GM12878 (cell line): ENCODE results near the gene ISM1. TPM values are rescaled to one million over a fixed set of nuclear protein-coding genes. Genes with fewer than 3 reads are reported as not detected.

ENCODE experiments used
- ATAC-seq: fragments of 200-7000 bp; cut with Tn5 transposase; 3 replicates; pipeline ENCODE4 v1.9.1; 2020; ENCODE audit warnings: mild to moderate bottlenecking, moderate library complexity
- BruUV-seq: library from RNA; stranded (reverse); fragments of 400-500 nt; replicated peaks from 2 replicates; lab custom pipeline; 2021; lab: Mats Ljungman, UMichigan
- CTCF ChIA-PET: fragments of 300-600 bp; sonication (Branson Sonifier 250); formaldehyde crosslinking; extraction: SDS; loops from one replicate; lab custom pipeline; 2021; ENCODE audit warnings: inconsistent platforms; lab: Yijun Ruan, JAX
- POLR2A ChIA-PET: fragments of 350-600 bp; formaldehyde crosslinking; extraction: SDS; loops from one replicate; lab custom pipeline; 2021; ENCODE audit warnings: inconsistent platforms; lab: Charles Lee
- RAD21 ChIA-PET: fragments of 300-600 bp; sonication (Branson Sonifier 250); formaldehyde crosslinking; loops from one replicate; lab custom pipeline; 2023; ENCODE audit warnings: antibody characterized with exemption; ENCODE audit not compliant: unreplicated experiment; lab: Charles Lee
- SMC1A ChIA-PET: fragments of 300-600 bp; sonication (Branson Sonifier 250); formaldehyde crosslinking; loops from one replicate; lab custom pipeline; 2023; ENCODE audit not compliant: unreplicated experiment, uncharacterized antibody; lab: Charles Lee
- DNase-seq: peaks from one replicate; pipeline ENCODE4 v3.0.0-alpha.2; 2011; ENCODE audit warnings: low read depth, low spot score
- FAIRE-seq: peaks from 3 replicates; lab custom pipeline; 2011; peaks lifted over from hg19 to GRCh38; lab: Jason Lieb, UNC
- H2AFZ ChIP-seq: 2 replicates; pipeline ENCODE4 v1.6.0; 2011; ENCODE audit warnings: low read depth, low read length, control low read depth; ENCODE audit not compliant: control insufficient read depth
- H3K27ac ChIP-seq: 2 replicates; pipeline ENCODE4 v1.5.1; 2011; ENCODE audit warnings: control low read depth; ENCODE audit not compliant: control insufficient read depth, insufficient read depth
- H3K27me3 ChIP-seq, 2 experiments: replicated peaks in 1 of 2; 2 replicates each; pipeline versions ENCODE4 v1.6.0 to v1.6.1; 2011; ENCODE audit warnings: low read length in 1 of 2; ENCODE audit not compliant: control insufficient read depth in 2 of 2, insufficient read depth in 2 of 2
- H3K36me3 ChIP-seq, 2 experiments: 2 replicates each; pipeline ENCODE4 v1.5.1; 2011; ENCODE audit warnings: low read length in 1 of 2; ENCODE audit not compliant: control insufficient read depth in 2 of 2, insufficient read depth in 2 of 2
- H3K4me1 ChIP-seq: 2 replicates; pipeline ENCODE4 v1.6.1; 2011; ENCODE audit warnings: mild to moderate bottlenecking, low read length, moderate library complexity, mixed read lengths; ENCODE audit not compliant: control insufficient read depth, insufficient read depth
- H3K4me2 ChIP-seq: 2 replicates; pipeline ENCODE4 v1.6.0; 2011; ENCODE audit warnings: control low read depth; ENCODE audit not compliant: control insufficient read depth, insufficient read depth
- H3K4me3 ChIP-seq: fragments of 200-600 bp; sonication (generic); 2 replicates; pipeline ENCODE4 v1.5.1; 2016
- H3K79me2 ChIP-seq: 2 replicates; pipeline ENCODE4 v1.6.0; 2011; ENCODE audit warnings: low read length; ENCODE audit not compliant: control insufficient read depth, insufficient read depth
- H3K9ac ChIP-seq: 2 replicates; pipeline ENCODE4 v1.8.0; 2011; ENCODE audit warnings: low read length, control low read depth, mixed read lengths; ENCODE audit not compliant: control insufficient read depth, insufficient read depth
- H3K9me3 ChIP-seq: replicated peaks from 3 replicates; pipeline ENCODE4 v1.5.1; 2011; ENCODE audit warnings: mild to moderate bottlenecking, low read length; ENCODE audit not compliant: control insufficient read depth, insufficient read depth
- H4K20me1 ChIP-seq: 2 replicates; pipeline ENCODE4 v1.6.0; 2011; ENCODE audit not compliant: control insufficient read depth, insufficient read depth
- ATF7 ChIP-seq: fragments of 450-650 bp; IDR thresholded peaks from 2 replicates; pipeline ENCODE4 v1.6.1; 2016; ENCODE audit warnings: low read depth, mild to moderate bottlenecking
- CBFB ChIP-seq: IDR thresholded peaks from 2 replicates; pipeline ENCODE4 v1.6.1; 2016; ENCODE audit warnings: antibody characterized with exemption, low read depth
- IRF4 ChIP-seq: IDR thresholded peaks from 2 replicates; pipeline ENCODE4 v1.6.1; 2011; ENCODE audit warnings: low read depth, low read length
- JUND ChIP-seq: IDR thresholded peaks from 2 replicates; pipeline ENCODE4 v1.6.1; 2012; ENCODE audit warnings: low read depth, mild to moderate bottlenecking, low read length, improper control_type of control experiment, moderate library complexity
- NFYA ChIP-seq: IDR thresholded peaks from 2 replicates; pipeline ENCODE4 v1.6.1; 2011; ENCODE audit warnings: low read depth, mild to moderate bottlenecking, low read length, improper control_type of control experiment, borderline replicate concordance
- NFYB ChIP-seq: IDR thresholded peaks from 2 replicates; pipeline ENCODE4 v1.6.1; 2011; ENCODE audit warnings: low read depth, mild to moderate bottlenecking, low read length, improper control_type of control experiment, moderate library complexity; ENCODE audit not compliant: insufficient read depth
- POLR2AphosphoS2 ChIP-seq: IDR thresholded peaks from 2 replicates; pipeline ENCODE4 v1.6.1; 2011; ENCODE audit warnings: low read depth, mild to moderate bottlenecking, low read length, improper control_type of control experiment, moderate library complexity
- RAD21 ChIP-seq: IDR thresholded peaks from 2 replicates; pipeline ENCODE4 v1.6.1; 2011; ENCODE audit warnings: mild to moderate bottlenecking, low read depth, low read length, moderate library complexity; ENCODE audit not compliant: insufficient read depth
- RB1 ChIP-seq: fragments of 450-650 bp; formaldehyde crosslinking; IDR thresholded peaks from 2 replicates; pipeline ENCODE4 v1.6.1; 2017; ENCODE audit warnings: mild to moderate bottlenecking, borderline replicate concordance
- RBBP5 ChIP-seq: fragments of 200-600 bp; sonication (generic); conservative IDR thresholded peaks from 2 replicates; pipeline ENCODE4 v1.6.1; 2016
- RCOR1 ChIP-seq: conservative IDR thresholded peaks from 2 replicates; pipeline ENCODE4 v1.6.1; 2012; ENCODE audit warnings: low read depth, low read length, improper control_type of control experiment
- RFX5 ChIP-seq: IDR thresholded peaks from 2 replicates; pipeline ENCODE4 v1.6.1; 2011; ENCODE audit warnings: low read depth, low read length, improper control_type of control experiment
- SIX5 ChIP-seq: IDR thresholded peaks from 2 replicates; pipeline ENCODE4 v1.6.1; 2011; ENCODE audit warnings: mild to moderate bottlenecking, low read depth, low read length, moderate library complexity; ENCODE audit not compliant: severe bottlenecking
- SMAD5 ChIP-seq: IDR thresholded peaks from 2 replicates; pipeline ENCODE4 v1.6.1; 2016; ENCODE audit warnings: antibody characterized with exemption, low read depth
- SREBF2 ChIP-seq: IDR thresholded peaks from 2 replicates; pipeline ENCODE4 v1.6.1; 2012; ENCODE audit warnings: mild to moderate bottlenecking, low read length
- STAT1 ChIP-seq: fragments of 450-650 bp; conservative IDR thresholded peaks from 2 replicates; pipeline ENCODE4 v1.6.1; 2014; ENCODE audit warnings: antibody characterized with exemption, mild to moderate bottlenecking
- TCF12 ChIP-seq: IDR thresholded peaks from 2 replicates; pipeline ENCODE4 v1.6.1; 2011; ENCODE audit warnings: low read depth, mild to moderate bottlenecking, low read length
- WGBS: methylation state at CpG from one replicate; pipeline ENCODE4 v1.1.6; 2016; ENCODE audit warnings: low lambda C conversion rate; ENCODE audit not compliant: insufficient replicate concordance, insufficient coverage; ENCODE audit errors: missing lambda C conversion rate; 5-methylcytosine and 5-hydroxymethylcytosine counted together
- in situ Hi-C: fragments of 300-500 bp; cut with MboI; formaldehyde crosslinking; loops from 9 replicates; pipeline ENCODE4 v1.14.3; 2018; ENCODE audit warnings: mixed read lengths
- intact Hi-C: fragments of 100-400 bp; cut with micrococcal nuclease; formaldehyde crosslinking; loops from one replicate; pipeline ENCODE4 v1.14.2; 2022; ENCODE audit not compliant: unreplicated experiment
- polyA plus RNA-seq, 11 experiments: library from polyadenylated mRNA; depleted of rRNA in 4 of 11; unstranded in 6 of 11; stranded (reverse) in 5 of 11; fragments of >200 nt; fragmentation: Nextera tagmentation in 4 of 11; fragmentation: Illumina TruSeq in 1 of 11; extraction: Ambion mirVana in 4 of 11; extraction: Trizol in 1 of 11; gene quantifications; 1 replicate in 1 of 11; 2 replicates in 10 of 11; pipeline versions ENCODE4 v1.2.1 to v1.2.3, GENCODE V29; 2011 to 2016; ENCODE audit warnings: inconsistent platforms in 2 of 11, missing spikeins in 2 of 11, low read depth in 1 of 11
- total RNA-seq, 4 experiments: library from RNA; depleted of rRNA in 3 of 4; stranded (reverse); fragments of >200 nt in 3 of 4; fragmentation: Illumina TruSeq in 1 of 4; extraction: Trizol in 1 of 4; gene quantifications; 2 replicates each; pipeline versions ENCODE4 v1.2.1 to v1.2.3, GENCODE V29; 2013 to 2021
- TF ChIP-seq, protein P1 (sequence below): fragments of 150-350 bp; IDR thresholded peaks from 2 replicates; pipeline ENCODE4 v1.6.1; 2016; ENCODE audit warnings: low read depth, low read length
- TF ChIP-seq, protein P2 (sequence below): fragments of 450-650 bp; IDR thresholded peaks from 2 replicates; pipeline ENCODE4 v1.6.1; 2016; ENCODE audit warnings: mild to moderate bottlenecking
- TF ChIP-seq, protein P3 (sequence below): IDR thresholded peaks from 2 replicates; pipeline ENCODE4 v1.6.1; 2011; ENCODE audit warnings: borderline replicate concordance, low read depth, mild to moderate bottlenecking, moderate library complexity, mixed read lengths, low read length; ENCODE audit not compliant: insufficient read depth; ENCODE audit errors: extremely low read length

Gene ISM1
- total and polyA plus RNA-seq, 10 of the 15 experiments (the other 5 are each of a cell fraction or from before 2014, with no cell fraction given): 0.01 to 0.03 TPM; not detected in 8

DNA sequence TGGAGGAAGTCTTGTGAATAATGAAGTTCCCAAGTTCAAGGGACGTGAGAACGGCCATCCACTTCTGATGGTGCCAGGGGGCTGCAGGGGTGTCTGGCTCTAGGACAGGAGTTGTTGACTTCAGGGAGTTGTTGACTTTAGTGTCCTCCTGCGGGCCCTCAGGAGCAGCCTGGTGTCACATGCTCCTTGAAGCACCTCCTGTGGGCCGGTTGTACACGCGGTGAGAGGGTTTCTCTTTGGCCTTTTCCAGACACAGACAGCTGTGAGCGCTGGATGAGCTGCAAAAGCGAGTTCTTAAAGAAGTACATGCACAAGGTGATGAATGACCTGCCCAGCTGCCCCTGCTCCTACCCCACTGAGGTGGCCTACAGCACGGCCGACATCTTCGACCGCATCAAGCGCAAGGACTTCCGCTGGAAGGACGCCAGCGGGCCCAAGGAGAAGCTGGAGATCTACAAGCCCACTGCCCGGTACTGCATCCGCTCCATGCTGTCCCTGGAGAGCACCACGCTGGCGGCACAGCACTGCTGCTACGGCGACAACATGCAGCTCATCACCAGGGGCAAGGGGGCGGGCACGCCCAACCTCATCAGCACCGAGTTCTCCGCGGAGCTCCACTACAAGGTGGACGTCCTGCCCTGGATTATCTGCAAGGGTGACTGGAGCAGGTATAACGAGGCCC lies 77.8 kb downstream of the ISM1 start (continued):
- no peak for TF ChIP-seq RCOR1
- no peak for TF ChIP-seq CBFB
- TF ChIP-seq RBBP5: no peak
- TF ChIP-seq SIX5: no peak

DNA sequence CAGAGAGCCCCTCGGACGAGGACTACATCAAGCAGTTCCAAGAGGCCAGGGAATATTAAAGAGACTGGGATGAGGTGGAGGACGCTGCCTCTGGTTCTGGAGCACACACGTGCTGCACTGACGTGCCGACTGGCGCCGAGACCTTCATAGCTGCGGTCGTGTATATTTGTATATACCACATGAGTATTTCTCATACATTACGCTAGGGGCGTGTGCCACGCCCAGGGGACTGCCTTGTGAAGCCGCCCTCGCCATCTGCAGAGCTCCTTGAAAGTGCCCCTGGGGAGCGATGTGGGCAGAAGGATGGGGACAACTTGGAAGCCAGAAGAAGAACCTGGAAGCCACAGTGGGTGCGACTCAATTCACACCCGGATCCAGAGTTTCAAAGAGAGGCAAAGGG lies 78.3 kb downstream of the ISM1 start:
- intact Hi-C loops (no loop called here), in situ Hi-C loops (loop anchor here (10.0 kb wide), 2 partner anchors 185 to 375 kb away; no protein-coding TSS in a partner anchor)
- FAIRE-seq: no peak
- Histone ChIP-seq H3K79me2 (no peaks in the 10 kb centered on the region), H3K4me1 (no peaks in the 10 kb centered on the region), H2AFZ (no peak overlapping the region), H3K27ac (no peak overlapping the region), H3K9me3 (no peaks in the 10 kb centered on the region), H3K27me3 (no peaks in the 10 kb centered on the region; a peak in 1 of 4 replicates), H3K4me2 (no peak overlapping the region), H3K9ac (no peak overlapping the region), H3K36me3 (no peaks in the 10 kb centered on the region), H4K20me1 (no peaks in the 10 kb centered on the region), H3K4me3 (no peak overlapping the region)
- ChIA-PET CTCF (interaction anchor here (1.1 kb wide), 1 partner anchor 472 kb away, joined by 5 read pairs; no protein-coding TSS in a partner anchor), POLR2A (no interaction called here), RAD21 (no interaction called here), SMC1A (no interaction called here)
- 49% methylated on average over 18 of the region's 18 CpGs for WGBS
- no peak for DNase-seq
- no peak for ATAC-seq
- no TSS peak for BruUV-seq
- TF ChIP-seq RB1 (no peak), IRF4 (no peak), NFYA (no peak), TCF12 (no peak), NFYB (no peak), RFX5 (no peak), SREBF2 (no peak), RAD21 (no peak), SMAD5 (no peak), ATF7 (no peak), POLR2AphosphoS2 (no peak), STAT1 (no peak), JUND (no peak)
- TF ChIP-seq, protein P1, sequence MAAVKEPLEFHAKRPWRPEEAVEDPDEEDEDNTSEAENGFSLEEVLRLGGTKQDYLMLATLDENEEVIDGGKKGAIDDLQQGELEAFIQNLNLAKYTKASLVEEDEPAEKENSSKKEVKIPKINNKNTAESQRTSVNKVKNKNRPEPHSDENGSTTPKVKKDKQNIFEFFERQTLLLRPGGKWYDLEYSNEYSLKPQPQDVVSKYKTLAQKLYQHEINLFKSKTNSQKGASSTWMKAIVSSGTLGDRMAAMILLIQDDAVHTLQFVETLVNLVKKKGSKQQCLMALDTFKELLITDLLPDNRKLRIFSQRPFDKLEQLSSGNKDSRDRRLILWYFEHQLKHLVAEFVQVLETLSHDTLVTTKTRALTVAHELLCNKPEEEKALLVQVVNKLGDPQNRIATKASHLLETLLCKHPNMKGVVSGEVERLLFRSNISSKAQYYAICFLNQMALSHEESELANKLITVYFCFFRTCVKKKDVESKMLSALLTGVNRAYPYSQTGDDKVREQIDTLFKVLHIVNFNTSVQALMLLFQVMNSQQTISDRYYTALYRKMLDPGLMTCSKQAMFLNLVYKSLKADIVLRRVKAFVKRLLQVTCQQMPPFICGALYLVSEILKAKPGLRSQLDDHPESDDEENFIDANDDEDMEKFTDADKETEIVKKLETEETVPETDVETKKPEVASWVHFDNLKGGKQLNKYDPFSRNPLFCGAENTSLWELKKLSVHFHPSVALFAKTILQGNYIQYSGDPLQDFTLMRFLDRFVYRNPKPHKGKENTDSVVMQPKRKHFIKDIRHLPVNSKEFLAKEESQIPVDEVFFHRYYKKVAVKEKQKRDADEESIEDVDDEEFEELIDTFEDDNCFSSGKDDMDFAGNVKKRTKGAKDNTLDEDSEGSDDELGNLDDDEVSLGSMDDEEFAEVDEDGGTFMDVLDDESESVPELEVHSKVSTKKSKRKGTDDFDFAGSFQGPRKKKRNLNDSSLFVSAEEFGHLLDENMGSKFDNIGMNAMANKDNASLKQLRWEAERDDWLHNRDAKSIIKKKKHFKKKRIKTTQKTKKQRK: no peak
- TF ChIP-seq, protein P2, sequence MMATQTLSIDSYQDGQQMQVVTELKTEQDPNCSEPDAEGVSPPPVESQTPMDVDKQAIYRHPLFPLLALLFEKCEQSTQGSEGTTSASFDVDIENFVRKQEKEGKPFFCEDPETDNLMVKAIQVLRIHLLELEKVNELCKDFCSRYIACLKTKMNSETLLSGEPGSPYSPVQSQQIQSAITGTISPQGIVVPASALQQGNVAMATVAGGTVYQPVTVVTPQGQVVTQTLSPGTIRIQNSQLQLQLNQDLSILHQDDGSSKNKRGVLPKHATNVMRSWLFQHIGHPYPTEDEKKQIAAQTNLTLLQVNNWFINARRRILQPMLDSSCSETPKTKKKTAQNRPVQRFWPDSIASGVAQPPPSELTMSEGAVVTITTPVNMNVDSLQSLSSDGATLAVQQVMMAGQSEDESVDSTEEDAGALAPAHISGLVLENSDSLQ: no peak
- TF ChIP-seq, protein P3, sequence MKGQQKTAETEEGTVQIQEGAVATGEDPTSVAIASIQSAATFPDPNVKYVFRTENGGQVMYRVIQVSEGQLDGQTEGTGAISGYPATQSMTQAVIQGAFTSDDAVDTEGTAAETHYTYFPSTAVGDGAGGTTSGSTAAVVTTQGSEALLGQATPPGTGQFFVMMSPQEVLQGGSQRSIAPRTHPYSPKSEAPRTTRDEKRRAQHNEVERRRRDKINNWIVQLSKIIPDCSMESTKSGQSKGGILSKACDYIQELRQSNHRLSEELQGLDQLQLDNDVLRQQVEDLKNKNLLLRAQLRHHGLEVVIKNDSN: no peak
